ENCODE measurements around the gene EDIL3.

The EDIL3 gene

DNA sequence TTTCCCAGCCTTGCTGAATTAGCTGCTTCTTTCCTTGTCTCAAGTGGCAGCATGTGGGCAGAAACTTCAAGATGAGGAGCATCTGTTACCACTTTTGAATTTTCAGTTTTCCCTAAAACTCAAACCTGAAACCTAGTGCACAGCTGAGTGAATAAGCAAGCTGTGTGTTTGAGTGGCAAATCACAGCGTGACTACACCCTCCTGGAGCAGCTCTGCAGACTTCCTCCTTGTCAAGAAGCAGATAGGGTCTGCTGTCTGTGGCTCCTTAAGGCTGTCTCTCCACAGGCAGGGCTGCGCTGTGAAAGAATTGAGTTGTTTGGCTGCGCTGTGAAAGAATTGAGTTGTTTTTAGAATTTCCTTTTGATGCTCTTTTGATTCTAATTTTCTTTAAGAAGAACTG lies 484.4 kb downstream of the EDIL3 start:
- Mint-ChIP-seq H3K27ac (no peak overlapping the region), H3K4me3 (no peak overlapping the region), H3K9me3 (peaks cover 1% of the 10 kb centered on the region), H3K4me1 (no peaks in the 10 kb centered on the region), H3K36me3 (no peaks in the 10 kb centered on the region)
- DNase-seq (ENCODE audit: low spot score in 2 of 2) (no peak), ATAC-seq (no peak)

DNA sequence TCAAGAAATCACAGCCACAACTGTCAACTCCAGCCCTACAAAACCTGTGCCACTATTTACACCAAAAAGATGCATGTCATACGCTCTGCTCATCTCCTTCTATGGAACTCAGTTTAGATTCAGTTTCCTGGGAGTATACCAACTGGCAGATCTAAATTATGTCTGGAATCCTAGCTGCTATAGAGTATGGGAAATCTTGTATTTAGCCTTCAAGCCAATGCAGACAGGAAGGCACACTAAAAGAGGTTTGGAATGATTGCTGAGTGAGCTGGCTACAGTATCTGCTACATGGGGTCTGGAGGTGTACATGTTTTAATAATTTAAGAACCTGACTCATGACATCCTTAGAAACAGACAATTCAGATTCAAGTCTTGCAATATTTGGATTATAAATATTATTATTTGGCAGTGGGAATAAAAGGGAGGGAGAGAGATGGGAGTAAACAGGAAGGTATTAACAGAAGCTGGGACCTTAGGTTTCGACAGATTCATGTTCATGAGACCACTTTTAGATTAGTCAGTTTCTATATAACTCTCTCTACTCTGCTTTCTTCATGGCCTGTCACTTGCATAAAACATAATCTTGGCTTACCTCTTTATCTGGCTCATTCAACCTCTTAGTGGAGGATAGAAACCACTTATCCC lies 485.2 kb downstream of the EDIL3 start:
- H3K9me3 Mint-ChIP-seq = peaks cover 4% of the 10 kb centered on the region
- no peaks in the 10 kb centered on the region for H3K36me3 Mint-ChIP-seq
- DNase-seq (ENCODE audit: low spot score in 2 of 2) = no peak
- ATAC-seq = no peak
- no peak overlapping the region for H3K27ac Mint-ChIP-seq
- no peak overlapping the region for H3K4me3 Mint-ChIP-seq
- no peaks in the 10 kb centered on the region for H3K4me1 Mint-ChIP-seq

DNA sequence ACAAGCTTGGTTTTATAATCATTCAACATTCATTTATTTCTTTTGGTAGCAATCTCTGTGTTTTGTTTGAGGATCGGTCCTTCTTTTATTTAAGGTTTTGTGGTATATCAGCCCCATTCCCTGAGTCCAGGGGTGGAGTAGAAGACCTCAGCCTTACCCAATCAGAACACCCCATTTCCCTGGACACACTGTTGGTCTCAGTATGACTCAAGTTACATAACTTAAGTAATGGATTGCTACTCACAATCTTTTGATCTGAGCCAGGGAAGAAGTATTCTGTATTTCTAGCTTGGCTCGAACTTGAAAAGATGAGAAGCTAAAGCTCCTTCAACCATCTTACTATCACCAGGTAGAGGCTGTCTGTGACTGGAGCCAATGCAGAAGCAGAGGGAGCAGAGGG lies 488.8 kb downstream of the EDIL3 start:
- ATAC-seq (no peak), DNase-seq (ENCODE audit: low spot score in 2 of 2) (no peak)
- Mint-ChIP-seq H3K36me3 (no peaks in the 10 kb centered on the region), H3K4me1 (no peaks in the 10 kb centered on the region), H3K4me3 (no peak overlapping the region), H3K27ac (no peak overlapping the region), H3K9me3 (peaks cover 4% of the 10 kb centered on the region)

- Mint-ChIP-seq H3K36me3 (no peaks in the 10 kb centered on the region), H3K9me3 (peaks cover 4% of the 10 kb centered on the region), H3K4me1 (no peaks in the 10 kb centered on the region), H3K27ac (no peak overlapping the region), H3K4me3 (no peak overlapping the region)
- ATAC-seq (no peak), DNase-seq (ENCODE audit: low spot score in 2 of 2) (no peak)
Observed at GRCh38 chr5:83891261-83891660, 493.4 kb downstream of the EDIL3 start.

Measured in stimulated activated effector memory CD8-positive, alpha-beta T cell treated with anti-CD3 and anti-CD28 coated beads, Interleukin-12 subunit alpha, Interleukin-12 subunit beta, amount 100 ng/mL, for 72 hours (primary cell).